HepG2 (cell line): ENCODE data around the gene OPN1SW. TPM values are rescaled to one million over a fixed set of nuclear protein-coding genes. Genes with fewer than 3 reads are reported as not detected.

Experiments used
- ATAC-seq: fragments of 200-7000 bp; cut with Tn5 transposase; 3 replicates; pipeline ENCODE4 v1.9.1; 2020; ENCODE audit warnings: mild to moderate bottlenecking, moderate library complexity
- BruUV-seq: library from RNA; stranded (reverse); fragments of 400-500 nt; replicated peaks from 2 replicates; lab custom pipeline; 2021; lab: Mats Ljungman, UMichigan
- CTCF ChIA-PET: fragments of 300-600 bp; formaldehyde crosslinking; extraction: SDS; loops from one replicate; lab custom pipeline; 2021; ENCODE audit warnings: low total read pairs, inconsistent platforms, low intra/inter-chr PET ratio; lab: Yijun Ruan, JAX
- POLR2A ChIA-PET: fragments of 350-600 bp; sonication (Branson Sonifier 250); formaldehyde crosslinking; loops from one replicate; lab custom pipeline; 2020; ENCODE audit warnings: antibody characterized with exemption, inconsistent platforms; lab: Yijun Ruan, JAX
- DNase-seq: peaks from one replicate; pipeline ENCODE4 v3.0.0-alpha.2; 2015; ENCODE audit warnings: low spot score
- FAIRE-seq: peaks from 3 replicates; lab custom pipeline; 2011; peaks lifted over from hg19 to GRCh38; lab: Jason Lieb, UNC
- H2AFZ ChIP-seq: one replicate; pipeline ENCODE4 v1.6.1; 2011; ENCODE audit warnings: low read length, inconsistent platforms
- H3K27ac ChIP-seq: fragments of 300-600 bp; 3 replicates; pipeline ENCODE4 v1.8.0; 2011; ENCODE audit warnings: mixed run types, mild to moderate bottlenecking, mixed read lengths, low read length, inconsistent platforms; ENCODE audit not compliant: insufficient read depth; ENCODE audit errors: extremely low read length
- H3K27me3 ChIP-seq, 2 experiments: fragments of 200-600 bp in 1 of 2; 2 replicates in 1 of 2; 3 replicates in 1 of 2; pipeline versions ENCODE4 v1.6.0 to v1.8.0; 2011; ENCODE audit warnings: low read length in 2 of 2, mild to moderate bottlenecking in 2 of 2, moderate library complexity in 2 of 2, inconsistent platforms in 1 of 2; ENCODE audit not compliant: insufficient read depth in 2 of 2, control insufficient read depth in 1 of 2
- H3K36me3 ChIP-seq, 2 experiments: fragments of 200-600 bp in 1 of 2; replicated peaks in 1 of 2; 2 replicates in 1 of 2; 3 replicates in 1 of 2; pipeline versions ENCODE4 v1.5.1 to v1.8.0; 2011; ENCODE audit warnings: low read length in 2 of 2, inconsistent platforms in 1 of 2; ENCODE audit not compliant: insufficient read depth in 2 of 2, control insufficient read depth in 1 of 2
- H3K4me1 ChIP-seq: 2 replicates; pipeline ENCODE4 v1.5.1; 2012; ENCODE audit warnings: low read length, inconsistent platforms; ENCODE audit not compliant: insufficient read depth
- H3K4me2 ChIP-seq: 2 replicates; pipeline ENCODE4 v1.6.0; 2011; ENCODE audit warnings: low read depth, low read length, inconsistent platforms
- H3K4me3 ChIP-seq, 3 experiments: fragments of 200-600 bp in 1 of 3; sonication (generic), shearing (Covaris generic) in 1 of 3; replicated peaks in 1 of 3; 2 replicates each; pipeline ENCODE4 v1.5.1; 2011 to 2016; ENCODE audit warnings: low read length in 3 of 3, inconsistent platforms in 2 of 3, low read depth in 2 of 3, mild to moderate bottlenecking in 2 of 3, control low read depth in 1 of 3, mixed read lengths in 1 of 3; ENCODE audit not compliant: insufficient read depth in 1 of 3
- H3K79me2 ChIP-seq: one replicate; pipeline ENCODE4 v1.6.1; 2011; ENCODE audit warnings: low read length, inconsistent platforms; ENCODE audit not compliant: insufficient read depth
- H3K9ac ChIP-seq: 2 replicates; pipeline ENCODE4 v1.6.0; 2011; ENCODE audit warnings: mild to moderate bottlenecking, low read depth, low read length, inconsistent platforms; ENCODE audit not compliant: insufficient read depth
- H3K9me3 ChIP-seq: 2 replicates; pipeline ENCODE4 v1.5.1; 2012; ENCODE audit warnings: mild to moderate bottlenecking, low read length
- H4K20me1 ChIP-seq: 2 replicates; pipeline ENCODE4 v1.6.0; 2011; ENCODE audit warnings: inconsistent platforms, mild to moderate bottlenecking, low read length, moderate library complexity; ENCODE audit not compliant: insufficient read depth
- ATF2 ChIP-seq: sonication (generic); formaldehyde crosslinking; IDR thresholded peaks from 2 replicates; pipeline ENCODE4 v1.4.0; 2020; ENCODE audit warnings: missing genetic modification reagents
- CHCHD3 ChIP-seq: sonication (generic); formaldehyde crosslinking; IDR thresholded peaks from 2 replicates; pipeline ENCODE4 v1.8.0; 2022; ENCODE audit warnings: mild to moderate bottlenecking, missing genetic modification reagents, moderate library complexity
- HES4 ChIP-seq: sonication (generic); formaldehyde crosslinking; IDR thresholded peaks from 2 replicates; pipeline ENCODE4 v1.9.0; 2021; ENCODE audit warnings: mild to moderate bottlenecking, missing genetic modification reagents, borderline replicate concordance
- POLR2G ChIP-seq: fragments of 200-400 bp; formaldehyde crosslinking; IDR thresholded peaks from 2 replicates; pipeline ENCODE4 v1.6.1; 2018; ENCODE audit warnings: mild to moderate bottlenecking, low read depth, low read length, moderate library complexity
- TBL1XR1 ChIP-seq: fragments of 150-350 bp; IDR thresholded peaks from 2 replicates; pipeline ENCODE4 v1.6.1; 2014; ENCODE audit warnings: borderline replicate concordance, low read length; ENCODE audit not compliant: partially characterized antibody
- TRIM24 ChIP-seq: sonication (generic); formaldehyde crosslinking; IDR thresholded peaks from 2 replicates; pipeline ENCODE4 v1.8.0; 2022; ENCODE audit warnings: mild to moderate bottlenecking, missing genetic modification reagents
- ZBTB37 ChIP-seq: sonication (generic); formaldehyde crosslinking; IDR thresholded peaks from 2 replicates; pipeline ENCODE4 v1.4.0; 2020; ENCODE audit warnings: mild to moderate bottlenecking, missing genetic modification reagents
- ZHX2 ChIP-seq, 2 experiments: sonication (generic) in 1 of 2; formaldehyde crosslinking in 1 of 2; IDR thresholded peaks; 2 replicates each; pipeline versions ENCODE4 v1.6.1 to v1.9.0; 2014 to 2022; ENCODE audit warnings: antibody characterized with exemption in 1 of 2, borderline replicate concordance in 1 of 2, inconsistent platforms in 1 of 2, low read depth in 1 of 2, missing genetic modification reagents in 1 of 2
- ZNF580 ChIP-seq: IDR thresholded peaks from 2 replicates; pipeline ENCODE4 v1.6.1; 2016; ENCODE audit warnings: low read depth, borderline replicate concordance
- ZNF841 ChIP-seq: sonication (generic); formaldehyde crosslinking; IDR thresholded peaks from 2 replicates; pipeline ENCODE4 v1.8.1; 2023; ENCODE audit warnings: missing genetic modification reagents, borderline replicate concordance
- WGBS: methylation state at CpG from one replicate; pipeline ENCODE4 v1.1.6; 2017; ENCODE audit warnings: low lambda C conversion rate; 5-methylcytosine and 5-hydroxymethylcytosine counted together
- in situ Hi-C: cut with HindIII; loops from 2 replicates; pipeline ENCODE4 v1.10.0; 2017; ENCODE audit warnings: low pct_unique_long_range_greater_than_20kb; ENCODE audit not compliant: extremely low pct_ligation_motif_present
- intact Hi-C: fragments of 100-400 bp; cut with micrococcal nuclease; formaldehyde crosslinking; loops from one replicate; pipeline ENCODE4 v1.10.0; 2022; ENCODE audit not compliant: unreplicated experiment
- polyA plus RNA-seq, 8 experiments: library from polyadenylated mRNA; depleted of rRNA in 3 of 8; stranded (reverse) in 7 of 8; unstranded in 1 of 8; fragments of >200 nt; fragmentation: Illumina TruSeq in 4 of 8; extraction: Trizol in 4 of 8; gene quantifications; 2 replicates each; pipeline versions ENCODE4 v1.2.1 to v1.2.3, GENCODE V29; 2011 to 2016; ENCODE audit warnings: low read depth in 4 of 8, missing spikeins in 1 of 8, mixed read lengths in 1 of 8; ENCODE audit not compliant: insufficient read depth in 1 of 8
- total RNA-seq, 5 experiments: library from RNA; depleted of rRNA; stranded (reverse); fragments of >200 nt; fragmentation: Illumina TruSeq; extraction: Trizol; gene quantifications; 2 replicates each; pipeline ENCODE4 v1.2.3, GENCODE V29; 2016; ENCODE audit warnings: low read depth in 1 of 5
- TF ChIP-seq, protein P1 (sequence below): sonication (generic); formaldehyde crosslinking; conservative IDR thresholded peaks from 2 replicates; pipeline ENCODE4 v1.4.0; 2020; ENCODE audit warnings: missing genetic modification reagents

Gene OPN1SW
- total and polyA plus RNA-seq, 2 of the 13 experiments (the other 11 are each of a cell fraction or from before 2014, with no cell fraction given), result not detected

- no peaks in the 10 kb centered on the region for H3K27me3 ChIP-seq
- ChIA-PET POLR2A (no interaction called here), CTCF (no interaction called here)
- H3K4me1 ChIP-seq, result no peaks in the 10 kb centered on the region
- H4K20me1 ChIP-seq, result 0 out of 2 replicates have a peak, but pooled peaks cover 3% of the 10 kb centered on the region
- H3K9me3 ChIP-seq, result no peaks in the 10 kb centered on the region
- no peak overlapping the region for H3K27ac ChIP-seq
- FAIRE-seq (no peak), ATAC-seq (no peak), DNase-seq (no peak)
- H3K36me3 ChIP-seq, result peaks cover 14 to 72% of the 10 kb centered on the region in 2 experiments
- no peak overlapping the region for H2AFZ ChIP-seq
- in situ Hi-C loops (no loop called here), intact Hi-C loops (no loop called here)
- H3K9ac ChIP-seq, result no peak overlapping the region
- no peak overlapping the region for H3K4me3 ChIP-seq
- no peak overlapping the region for H3K4me2 ChIP-seq
- H3K79me2 ChIP-seq, result peaks cover 2% of the 10 kb centered on the region
- BruUV-seq, result no TSS peak
- 96% methylated on average over 3 of the region's 3 CpGs for WGBS
- TF ChIP-seq CHCHD3 (no peak), ZNF841 (CRISPR knock-in tag) (no peak), ZBTB37 (CRISPR knock-in tag) (no peak), ZNF580 (CRISPR knock-in tag) (no peak), TRIM24 (no peak), TBL1XR1 (no peak), ZHX2 (IDR thresholded peaks at IDR 0.05; ENCODE audit: low read depth) (no peak), ZHX2 (CRISPR knock-in tag; IDR thresholded peaks at IDR 0.05; ENCODE audit: borderline replicate concordance) (no peak), HES4 (CRISPR knock-in tag) (no peak), ATF2 (CRISPR knock-in tag) (no peak), POLR2G (no peak)
- TF ChIP-seq, protein P1, sequence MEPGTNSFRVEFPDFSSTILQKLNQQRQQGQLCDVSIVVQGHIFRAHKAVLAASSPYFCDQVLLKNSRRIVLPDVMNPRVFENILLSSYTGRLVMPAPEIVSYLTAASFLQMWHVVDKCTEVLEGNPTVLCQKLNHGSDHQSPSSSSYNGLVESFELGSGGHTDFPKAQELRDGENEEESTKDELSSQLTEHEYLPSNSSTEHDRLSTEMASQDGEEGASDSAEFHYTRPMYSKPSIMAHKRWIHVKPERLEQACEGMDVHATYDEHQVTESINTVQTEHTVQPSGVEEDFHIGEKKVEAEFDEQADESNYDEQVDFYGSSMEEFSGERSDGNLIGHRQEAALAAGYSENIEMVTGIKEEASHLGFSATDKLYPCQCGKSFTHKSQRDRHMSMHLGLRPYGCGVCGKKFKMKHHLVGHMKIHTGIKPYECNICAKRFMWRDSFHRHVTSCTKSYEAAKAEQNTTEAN (CRISPR knock-in tag), result no peak
Measured at GRCh38 chr7:128763541-128763940, 12.1 kb downstream of the OPN1SW start.
